SKM-1 treated with dmso at 0.1 percent for 144 hours (cell line): ENCODE measurements around the gene DCTD.
A peak's percentile ranks its signal among the peaks of the same experiment; 100 is the strongest.
"Not testable (repeated sequence)": the region's sequence is repeated elsewhere in the genome, so short reads cannot be mapped to it uniquely, and the experiment has no call there.

Experiments used
- DNase-seq: peaks from one replicate; lab custom pipeline; 2025; ENCODE audit not compliant: unreplicated experiment; lab: John Stamatoyannopoulos, UW

The DCTD gene

GRCh38 chr4:182922501-182923284 lies 5.5 kb upstream of the DCTD start:
- DNase-seq = no peak

- DNase-seq = no peak
Observed at GRCh38 chr4:182921608-182922007, 4.4 kb upstream of the DCTD start.

- DNase-seq = no peak
Observed at GRCh38 chr4:182920676-182921075, 3.5 kb upstream of the DCTD start.

- DNase-seq = peak; percentile 72
Observed at GRCh38 chr4:182918791-182919302, 1.7 kb upstream of the DCTD start.

GRCh38 chr4:182918044-182918607 lies 940 bp upstream of the DCTD start:
- no peak for DNase-seq

GRCh38 chr4:182916483-182917181 lies 554 bp downstream of the DCTD start:
- no peak for DNase-seq

GRCh38 chr4:182914357-182914756 lies 2.8 kb downstream of the DCTD start:
- DNase-seq = no peak

- DNase-seq = no peak
Observed at GRCh38 chr4:182913621-182914020, 3.6 kb downstream of the DCTD start.

- no peak for DNase-seq
Observed at GRCh38 chr4:182913036-182913435, 4.2 kb downstream of the DCTD start.

GRCh38 chr4:182908124-182908523 lies 9.1 kb downstream of the DCTD start:
- DNase-seq = no peak

GRCh38 chr4:182907396-182907795 lies 9.8 kb downstream of the DCTD start:
- DNase-seq = no peak

GRCh38 chr4:182906786-182907185 lies 10.4 kb downstream of the DCTD start:
- DNase-seq = no peak

GRCh38 chr4:182905038-182905437 lies 12.1 kb downstream of the DCTD start:
- DNase-seq = no peak

- DNase-seq = no peak
Observed at GRCh38 chr4:182904211-182904761, 12.9 kb downstream of the DCTD start.

- DNase-seq = no peak
Observed at GRCh38 chr4:182903013-182903412, 14.2 kb downstream of the DCTD start.

- no peak for DNase-seq
Observed at GRCh38 chr4:182901337-182901736, 15.8 kb downstream of the DCTD start.

GRCh38 chr4:182900021-182900420 lies 17.2 kb downstream of the DCTD start:
- not testable (repeated sequence) for DNase-seq

GRCh38 chr4:182898479-182898799 lies 18.7 kb downstream of the DCTD start:
- no peak for DNase-seq

- no peak for DNase-seq
Observed at GRCh38 chr4:182897601-182898478, 19.3 kb downstream of the DCTD start.

GRCh38 chr4:182896421-182896820 lies 20.8 kb downstream of the DCTD start:
- DNase-seq = no peak

- DNase-seq = no peak
Observed at GRCh38 chr4:182895791-182896292, 21.3 kb downstream of the DCTD start.
